Hepatocyte (in vitro differentiated cells): Measurements from ENCODE around the gene PCDHB5. TPM values are rescaled to one million over a fixed set of nuclear protein-coding genes. Genes with fewer than 3 reads are reported as not detected.
"Not testable (repeated sequence)": the region's sequence is repeated elsewhere in the genome, so short reads cannot be mapped to it uniquely, and the experiment has no call there.

Experiments
- DNase-seq: peaks from one replicate; pipeline ENCODE4 v3.0.0-alpha.2; 2016; ENCODE audit warnings: low spot score
- H2AFZ ChIP-seq: fragments of 200-600 bp; sonication (generic); 2 replicates; pipeline ENCODE4 v1.6.0; 2016; ENCODE audit warnings: antibody characterized with exemption, mild to moderate bottlenecking
- H3K27ac ChIP-seq: fragments of 200-600 bp; sonication (generic); 2 replicates; pipeline ENCODE4 v1.5.1; 2016; ENCODE audit warnings: mild to moderate bottlenecking
- H3K27me3 ChIP-seq: fragments of 200-600 bp; sonication (generic); 2 replicates; pipeline ENCODE4 v1.6.1; 2016
- H3K36me3 ChIP-seq: fragments of 200-600 bp; sonication (generic); replicated peaks from 2 replicates; pipeline ENCODE4 v1.5.1; 2016; ENCODE audit warnings: low read depth; ENCODE audit not compliant: insufficient read depth
- H3K4me1 ChIP-seq: fragments of 200-600 bp; sonication (generic); 2 replicates; pipeline ENCODE4 v1.5.1; 2016; ENCODE audit warnings: mild to moderate bottlenecking, moderate library complexity; ENCODE audit not compliant: insufficient read depth
- H3K4me2 ChIP-seq: fragments of 200-600 bp; sonication (generic); 2 replicates; pipeline ENCODE4 v1.6.0; 2016
- H3K4me3 ChIP-seq: fragments of 200-600 bp; sonication (generic); 2 replicates; pipeline ENCODE4 v1.5.1; 2016; ENCODE audit warnings: mild to moderate bottlenecking
- H3K79me2 ChIP-seq: fragments of 200-600 bp; sonication (generic); 2 replicates; pipeline ENCODE4 v1.6.0; 2017; ENCODE audit warnings: mild to moderate bottlenecking
- H3K9me2 ChIP-seq: fragments of 200-600 bp; sonication (generic); replicated peaks from 2 replicates; pipeline ENCODE4 v1.6.0; 2017; ENCODE audit warnings: mild to moderate bottlenecking; ENCODE audit not compliant: insufficient read depth
- H3K9me3 ChIP-seq: fragments of 200-600 bp; sonication (generic); 2 replicates; pipeline ENCODE4 v1.5.1; 2016; ENCODE audit warnings: low read depth, mild to moderate bottlenecking
- H4K20me1 ChIP-seq: fragments of 200-600 bp; sonication (generic); 2 replicates; pipeline ENCODE4 v1.6.0; 2016; ENCODE audit warnings: mild to moderate bottlenecking; ENCODE audit not compliant: insufficient read depth, poor library complexity, severe bottlenecking
- EZH2 ChIP-seq: fragments of 200-600 bp; sonication (generic); IDR thresholded peaks from 2 replicates; pipeline ENCODE4 v1.6.1; 2016; ENCODE audit warnings: antibody characterized with exemption, mild to moderate bottlenecking, borderline replicate concordance
- EZH2phosphoT487 ChIP-seq: fragments of 200-600 bp; sonication (generic); IDR thresholded peaks from one replicate; pipeline ENCODE4 v1.6.1; 2018; ENCODE audit warnings: antibody characterized with exemption, mild to moderate bottlenecking, low read depth, moderate library complexity; ENCODE audit not compliant: unreplicated experiment, severe bottlenecking
- WGBS: methylation state at CpG from one replicate; pipeline ENCODE4 v1.1.6; 2016; ENCODE audit warnings: low lambda C conversion rate; ENCODE audit errors: missing lambda C conversion rate; 5-methylcytosine and 5-hydroxymethylcytosine counted together
- polyA plus RNA-seq: library from polyadenylated mRNA; unstranded; fragments of >200 nt; fragmentation: Nextera tagmentation; extraction: Ambion mirVana; gene quantifications from 2 replicates; pipeline ENCODE4 v1.2.1, GENCODE V29; 2016
- total RNA-seq: library from RNA; depleted of rRNA; stranded (reverse); fragments of >200 nt; gene quantifications from 2 replicates; pipeline ENCODE4 v1.2.3, GENCODE V29; 2014
- TF ChIP-seq, protein P1 (sequence below): fragments of 200-600 bp; sonication (generic); IDR thresholded peaks from 2 replicates; pipeline ENCODE4 v1.5.1; 2016; ENCODE audit warnings: antibody characterized with exemption, mild to moderate bottlenecking; ENCODE audit not compliant: poor library complexity

PCDHB5 gene
- total RNA-seq (7.0 TPM in 2 replicates), polyA plus RNA-seq (6.2 and 6.4 TPM in 2 replicates)

DNA sequence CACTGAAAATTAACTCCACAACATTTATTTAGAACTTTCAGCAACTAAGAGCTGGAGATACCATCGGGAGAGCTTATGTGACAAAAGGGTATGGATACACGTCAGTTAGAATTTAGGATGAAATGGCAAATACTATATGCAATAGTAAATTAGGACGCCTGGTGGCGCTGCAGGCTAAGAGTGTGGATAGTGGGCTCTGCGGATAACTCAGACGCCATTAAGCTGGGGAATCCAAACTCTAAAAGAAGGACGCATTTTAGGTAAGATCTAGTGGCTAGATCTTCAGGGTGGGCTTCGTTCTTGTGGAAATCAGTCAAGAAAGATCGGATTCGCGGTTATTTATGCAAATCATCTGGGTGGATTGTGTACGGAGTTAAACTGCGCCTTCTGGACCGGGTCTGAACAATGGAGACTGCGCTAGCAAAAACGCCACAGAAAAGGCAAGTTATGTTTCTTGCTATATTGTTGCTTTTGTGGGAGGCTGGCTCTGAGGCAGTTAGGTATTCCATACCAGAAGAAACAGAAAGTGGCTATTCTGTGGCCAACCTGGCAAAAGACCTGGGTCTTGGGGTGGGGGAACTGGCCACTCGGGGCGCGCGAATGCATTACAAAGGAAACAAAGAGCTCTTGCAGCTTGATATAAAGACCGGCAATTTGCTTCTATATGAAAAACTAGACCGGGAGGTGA is at the start of gene PCDHB5:
TSS of gene PCDHB5 (plus strand) at position 177 of the 688 bp plus-strand sequence. CDS start at position 406, 229 bp downstream.
- Histone ChIP-seq H3K9me3 (peaks cover 49% of the 10 kb centered on the region), H3K36me3 (no peaks in the 10 kb centered on the region), H3K9me2 (no peaks in the 10 kb centered on the region), H3K79me2 (no peaks in the 10 kb centered on the region), H2AFZ (peak within 1 kb of the TSS; percentile 31), H3K27me3 (no peaks in the 10 kb centered on the region), H3K4me1 (no peaks in the 10 kb centered on the region), H4K20me1 (no peaks in the 10 kb centered on the region), H3K4me3 (peak within 1 kb of the TSS; percentile 4), H3K27ac (peak within 1 kb of the TSS; percentile 57), H3K4me2 (peak within 1 kb of the TSS; percentile 50)
- DNase-seq, result peak; percentile 36
- WGBS, result 54% methylated on average over 22 of the region's 22 CpGs
- TF ChIP-seq EZH2 (no peak), EZH2phosphoT487 (no peak)
- TF ChIP-seq, protein P1, sequence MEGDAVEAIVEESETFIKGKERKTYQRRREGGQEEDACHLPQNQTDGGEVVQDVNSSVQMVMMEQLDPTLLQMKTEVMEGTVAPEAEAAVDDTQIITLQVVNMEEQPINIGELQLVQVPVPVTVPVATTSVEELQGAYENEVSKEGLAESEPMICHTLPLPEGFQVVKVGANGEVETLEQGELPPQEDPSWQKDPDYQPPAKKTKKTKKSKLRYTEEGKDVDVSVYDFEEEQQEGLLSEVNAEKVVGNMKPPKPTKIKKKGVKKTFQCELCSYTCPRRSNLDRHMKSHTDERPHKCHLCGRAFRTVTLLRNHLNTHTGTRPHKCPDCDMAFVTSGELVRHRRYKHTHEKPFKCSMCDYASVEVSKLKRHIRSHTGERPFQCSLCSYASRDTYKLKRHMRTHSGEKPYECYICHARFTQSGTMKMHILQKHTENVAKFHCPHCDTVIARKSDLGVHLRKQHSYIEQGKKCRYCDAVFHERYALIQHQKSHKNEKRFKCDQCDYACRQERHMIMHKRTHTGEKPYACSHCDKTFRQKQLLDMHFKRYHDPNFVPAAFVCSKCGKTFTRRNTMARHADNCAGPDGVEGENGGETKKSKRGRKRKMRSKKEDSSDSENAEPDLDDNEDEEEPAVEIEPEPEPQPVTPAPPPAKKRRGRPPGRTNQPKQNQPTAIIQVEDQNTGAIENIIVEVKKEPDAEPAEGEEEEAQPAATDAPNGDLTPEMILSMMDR, result peak; percentile 24

DNA sequence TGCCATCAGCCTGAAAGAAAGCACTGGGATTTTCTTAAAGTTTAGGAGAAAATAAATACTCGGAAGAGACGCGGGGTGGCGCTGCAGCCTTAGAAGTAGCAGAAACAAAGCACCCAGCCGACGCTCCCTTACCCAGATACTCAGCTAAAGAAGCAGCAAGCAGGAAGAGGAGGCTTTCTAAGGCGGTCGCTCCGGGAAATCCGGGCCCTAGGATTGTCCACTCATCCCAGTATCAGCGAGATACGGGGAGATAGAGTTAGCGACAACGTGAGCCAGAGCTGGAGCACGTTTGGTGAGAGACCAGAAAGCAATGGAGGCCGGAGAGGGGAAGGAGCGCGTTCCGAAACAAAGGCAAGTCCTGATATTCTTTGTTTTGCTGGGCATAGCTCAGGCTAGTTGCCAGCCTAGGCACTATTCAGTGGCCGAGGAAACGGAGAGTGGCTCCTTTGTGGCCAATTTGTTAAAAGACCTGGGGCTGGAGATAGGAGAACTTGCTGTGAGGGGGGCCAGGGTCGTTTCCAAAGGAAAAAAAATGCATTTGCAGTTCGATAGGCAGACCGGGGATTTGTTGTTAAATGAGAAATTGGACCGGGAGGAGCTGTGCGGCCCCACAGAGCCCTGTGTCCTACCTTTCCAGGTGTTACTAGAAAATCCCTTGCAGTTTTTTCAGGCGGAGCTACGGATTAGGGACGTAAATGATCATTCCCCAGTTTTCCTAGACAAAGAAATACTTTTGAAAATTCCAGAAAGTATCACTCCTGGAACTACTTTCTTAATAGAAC is 40.3 kb upstream of the PCDHB5 start, which contains the start of gene PCDHB2:
TSS of gene PCDHB2 (plus strand) at position 135 of the 782 bp plus-strand sequence. CDS start at position 311, 176 bp downstream.
- H3K4me2 ChIP-seq, result peak within 1 kb of the TSS; percentile 72
- H4K20me1 ChIP-seq, result no peaks in the 10 kb centered on the region
- peaks cover 27% of the 10 kb centered on the region for H3K79me2 ChIP-seq
- peaks cover 25% of the 10 kb centered on the region for H3K9me3 ChIP-seq
- H3K36me3 ChIP-seq, result peaks cover 7% of the 10 kb centered on the region
- peak within 1 kb of the TSS; percentile 62 for H3K4me3 ChIP-seq
- H3K27me3 ChIP-seq, result no peaks in the 10 kb centered on the region
- peak within 1 kb of the TSS; percentile 72 for H2AFZ ChIP-seq
- peak within 1 kb of the TSS; percentile 93 for H3K27ac ChIP-seq
- TF ChIP-seq, protein P1, result peak; percentile 80
- TF ChIP-seq EZH2phosphoT487, result no peak
- no peak for TF ChIP-seq EZH2
- DNase-seq, result peak; percentile 93
- 4% methylated on average over 29 of the region's 29 CpGs for WGBS
- no peaks in the 10 kb centered on the region for H3K9me2 ChIP-seq
- H3K4me1 ChIP-seq, result no peaks in the 10 kb centered on the region

DNA sequence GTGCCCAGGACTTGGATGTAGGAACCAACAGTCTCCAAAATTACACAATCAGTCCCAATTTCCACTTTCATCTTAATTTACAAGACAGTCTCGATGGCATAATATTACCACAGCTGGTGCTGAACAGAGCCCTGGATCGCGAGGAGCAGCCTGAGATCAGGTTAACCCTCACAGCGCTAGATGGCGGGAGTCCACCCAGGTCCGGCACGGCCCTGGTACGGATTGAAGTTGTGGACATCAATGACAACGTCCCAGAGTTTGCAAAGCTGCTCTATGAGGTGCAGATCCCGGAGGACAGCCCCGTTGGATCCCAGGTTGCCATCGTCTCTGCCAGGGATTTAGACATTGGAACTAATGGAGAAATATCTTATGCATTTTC is 39.8 kb upstream of the PCDHB5 start:
- Histone ChIP-seq H3K4me1 (no peaks in the 10 kb centered on the region), H3K27me3 (no peaks in the 10 kb centered on the region), H3K4me3 (peak overlapping the region; percentile 62), H3K36me3 (peaks cover 13% of the 10 kb centered on the region), H3K4me2 (peak overlapping the region; percentile 72), H3K27ac (peak overlapping the region; percentile 93), H4K20me1 (no peaks in the 10 kb centered on the region), H2AFZ (peak overlapping the region; percentile 72), H3K9me3 (peaks cover 29% of the 10 kb centered on the region), H3K79me2 (peaks cover 29% of the 10 kb centered on the region), H3K9me2 (no peaks in the 10 kb centered on the region)
- WGBS, result 75% methylated on average over 12 of the region's 12 CpGs
- no peak for TF ChIP-seq EZH2
- TF ChIP-seq, protein P1, result no peak
- no peak for TF ChIP-seq EZH2phosphoT487
- DNase-seq, result peak; percentile 5

DNA sequence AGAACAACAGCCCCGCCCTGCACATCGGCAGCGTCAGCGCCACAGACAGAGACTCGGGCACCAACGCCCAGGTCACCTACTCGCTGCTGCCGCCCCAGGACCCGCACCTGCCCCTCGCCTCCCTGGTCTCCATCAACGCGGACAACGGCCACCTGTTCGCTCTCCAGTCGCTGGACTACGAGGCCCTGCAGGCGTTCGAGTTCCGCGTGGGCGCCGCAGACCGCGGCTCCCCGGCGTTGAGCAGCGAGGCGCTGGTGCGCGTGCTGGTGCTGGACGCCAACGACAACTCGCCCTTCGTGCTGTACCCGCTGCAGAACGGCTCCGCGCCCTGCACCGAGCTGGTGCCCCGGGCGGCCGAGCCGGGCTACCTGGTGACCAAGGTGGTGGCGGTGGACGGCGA is 38.8 kb upstream of the PCDHB5 start:
- WGBS, result 97% methylated on average over 31 of the region's 46 CpGs
- H2AFZ ChIP-seq, H3K4me1 ChIP-seq, H3K27ac ChIP-seq, H3K4me3 ChIP-seq, H3K9me2 ChIP-seq, H4K20me1 ChIP-seq, DNase-seq, H3K4me2 ChIP-seq, H3K27me3 ChIP-seq: not testable (repeated sequence)
- Histone ChIP-seq H3K9me3 (peaks cover 34% of the 10 kb centered on the region), H3K79me2 (peaks cover 29% of the 10 kb centered on the region), H3K36me3 (peaks cover 15% of the 10 kb centered on the region)

DNA sequence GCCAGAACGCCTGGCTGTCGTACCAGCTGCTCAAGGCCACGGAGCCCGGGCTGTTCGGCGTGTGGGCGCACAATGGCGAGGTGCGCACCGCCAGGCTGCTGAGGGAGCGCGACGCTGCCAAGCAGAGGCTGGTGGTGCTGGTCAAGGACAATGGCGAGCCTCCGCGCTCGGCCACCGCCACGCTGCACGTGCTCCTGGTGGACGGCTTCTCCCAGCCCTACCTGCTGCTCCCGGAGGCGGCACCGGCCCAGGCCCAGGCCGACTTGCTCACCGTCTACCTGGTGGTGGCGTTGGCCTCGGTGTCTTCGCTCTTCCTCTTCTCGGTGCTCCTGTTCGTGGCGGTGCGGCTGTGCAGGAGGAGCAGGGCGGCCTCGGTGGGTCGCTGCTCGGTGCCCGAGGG is 38.4 kb upstream of the PCDHB5 start:
- peaks cover 15% of the 10 kb centered on the region for H3K36me3 ChIP-seq
- peaks cover 29% of the 10 kb centered on the region for H3K79me2 ChIP-seq
- H3K27ac ChIP-seq, H3K27me3 ChIP-seq, H3K4me1 ChIP-seq, DNase-seq, H4K20me1 ChIP-seq, H3K4me2 ChIP-seq, H3K9me2 ChIP-seq, H2AFZ ChIP-seq, H3K4me3 ChIP-seq: not testable (repeated sequence)
- peaks cover 34% of the 10 kb centered on the region for H3K9me3 ChIP-seq
- WGBS, result over 99% methylated on average over 33 of the region's 38 CpGs
